H1 (cell line): Measurements from ENCODE around the gene DMGDH. TPM values are rescaled to one million over a fixed set of nuclear protein-coding genes. Genes with fewer than 3 reads are reported as not detected.

Experiments used
- CTCF ChIA-PET: fragments of 300-600 bp; sonication (Branson Sonifier 250); formaldehyde crosslinking; loops from one replicate; lab custom pipeline; 2021; ENCODE audit not compliant: partially characterized antibody; lab: Charles Lee
- POLR2A ChIA-PET: fragments of 300-600 bp; sonication (Branson Sonifier 250); formaldehyde crosslinking; loops from one replicate; lab custom pipeline; 2021; ENCODE audit warnings: inconsistent platforms; ENCODE audit not compliant: partially characterized antibody; lab: Charles Lee
- DNase-seq, 2 experiments: peaks; one replicate each; pipeline versions ENCODE4 v3.0.0 to v3.0.0-alpha.2; 2010 to 2022; ENCODE audit warnings: low spot score in 2 of 2, low read depth in 1 of 2, mixed read lengths in 1 of 2
- FAIRE-seq: peaks from 2 replicates; lab custom pipeline; 2011; peaks lifted over from hg19 to GRCh38; lab: Jason Lieb, UNC
- H2AFZ ChIP-seq: 2 replicates; pipeline ENCODE4 v1.8.1; 2012; ENCODE audit warnings: low read length, inconsistent platforms
- H2AK5ac ChIP-seq: 2 replicates; pipeline ENCODE4 v1.6.1; 2013; ENCODE audit warnings: low read depth, low read length
- H2BK120ac ChIP-seq: replicated peaks from 2 replicates; pipeline ENCODE3; 2013; ENCODE audit warnings: low read depth, low read length, inconsistent platforms
- H2BK12ac ChIP-seq: 2 replicates; pipeline ENCODE4 v1.6.1; 2013; ENCODE audit warnings: low read depth, low read length
- H2BK15ac ChIP-seq: 2 replicates; pipeline ENCODE4 v1.6.1; 2013; ENCODE audit warnings: low read length
- H2BK20ac ChIP-seq: 2 replicates; pipeline ENCODE4 v1.6.1; 2013; ENCODE audit warnings: low read length
- H2BK5ac ChIP-seq: 2 replicates; pipeline ENCODE4 v1.6.1; 2013; ENCODE audit warnings: low read depth, low read length
- H3K14ac ChIP-seq: 2 replicates; pipeline ENCODE4 v1.6.1; 2013; ENCODE audit warnings: inconsistent platforms; ENCODE audit not compliant: insufficient read length
- H3K18ac ChIP-seq: 2 replicates; pipeline ENCODE4 v1.6.1; 2013; ENCODE audit warnings: low read length; ENCODE audit errors: extremely low read depth
- H3K23ac ChIP-seq: 2 replicates; pipeline ENCODE4 v1.6.1; 2013; ENCODE audit warnings: inconsistent platforms; ENCODE audit not compliant: insufficient read length
- H3K23me2 ChIP-seq: 2 replicates; pipeline ENCODE4 v1.6.1; 2013; ENCODE audit warnings: low read depth, low read length
- H3K27ac ChIP-seq: 2 replicates; pipeline ENCODE4 v1.6.1; 2011; ENCODE audit warnings: low read depth, low read length, inconsistent platforms
- H3K27me3 ChIP-seq, 4 experiments: replicated peaks in 1 of 4; 1 replicate in 1 of 4; 2 replicates in 3 of 4; pipeline versions ENCODE4 v1.6.1 to v1.8.1; 2011 to 2013; ENCODE audit warnings: low read length in 3 of 4, mild to moderate bottlenecking in 3 of 4, inconsistent platforms in 2 of 4, mixed read lengths in 2 of 4, moderate library complexity in 1 of 4; ENCODE audit not compliant: control insufficient read depth in 3 of 4, insufficient read depth in 3 of 4; ENCODE audit errors: extremely low read depth in 1 of 4
- H3K36me3 ChIP-seq, 4 experiments: 2 replicates each; pipeline versions ENCODE4 v1.6.1 to v1.8.1; 2011 to 2013; ENCODE audit warnings: mild to moderate bottlenecking in 4 of 4, low read length in 3 of 4, moderate library complexity in 2 of 4, control low read depth in 1 of 4, inconsistent platforms in 1 of 4; ENCODE audit not compliant: insufficient read depth in 4 of 4, control insufficient read depth in 2 of 4
- H3K4ac ChIP-seq: replicated peaks from 2 replicates; pipeline ENCODE3; 2013; ENCODE audit warnings: low read length, low read depth, mixed read lengths, inconsistent platforms; ENCODE audit not compliant: insufficient read length
- H3K4me1 ChIP-seq, 4 experiments: replicated peaks in 1 of 4; 1 replicate in 1 of 4; 2 replicates in 3 of 4; pipeline versions ENCODE4 v1.6.1 to v1.8.1; 2011 to 2013; ENCODE audit warnings: low read length in 3 of 4, inconsistent platforms in 2 of 4, mixed read lengths in 1 of 4; ENCODE audit not compliant: insufficient read depth in 4 of 4, control insufficient read depth in 3 of 4
- H3K4me2 ChIP-seq, 2 experiments: 2 replicates each; pipeline versions ENCODE4 v1.6.1 to v1.8.1; 2011 to 2013; ENCODE audit warnings: low read depth in 2 of 2, low read length in 2 of 2, control low read depth in 1 of 2, inconsistent platforms in 1 of 2, mild to moderate bottlenecking in 1 of 2; ENCODE audit not compliant: insufficient read depth in 1 of 2
- H3K4me3 ChIP-seq, 4 experiments: fragments of 200-600, 300-600 bp in 1 of 4; sonication (generic), shearing (Covaris generic), sonication (Bioruptor Twin) in 1 of 4; 2 replicates each; pipeline versions ENCODE4 v1.5.1 to v1.8.1; 2011 to 2016; ENCODE audit warnings: low read length in 4 of 4, low read depth in 3 of 4, control low read depth in 2 of 4, inconsistent platforms in 2 of 4, mild to moderate bottlenecking in 2 of 4, mixed read lengths in 1 of 4, moderate library complexity in 1 of 4; ENCODE audit not compliant: insufficient read depth in 2 of 4; ENCODE audit errors: extremely low read depth in 1 of 4
- H3K56ac ChIP-seq: replicated peaks from 2 replicates; pipeline ENCODE3; 2013; ENCODE audit warnings: low read depth, mild to moderate bottlenecking, mixed read lengths, low read length, inconsistent platforms; ENCODE audit not compliant: insufficient read length
- H3K79me1 ChIP-seq: 2 replicates; pipeline ENCODE4 v1.6.1; 2013; ENCODE audit warnings: low read depth, low read length, control low read depth
- H3K79me2 ChIP-seq, 2 experiments: 2 replicates each; pipeline versions ENCODE4 v1.6.1 to v1.8.1; 2012 to 2013; ENCODE audit warnings: low read length in 2 of 2, mild to moderate bottlenecking in 2 of 2, inconsistent platforms in 1 of 2; ENCODE audit not compliant: insufficient read depth in 2 of 2, control insufficient read depth in 1 of 2
- H3K9ac ChIP-seq, 4 experiments: replicated peaks in 1 of 4; 1 replicate in 1 of 4; 2 replicates in 3 of 4; pipeline versions ENCODE4 v1.6.1 to v1.8.1; 2011 to 2013; ENCODE audit warnings: low read depth in 3 of 4, low read length in 3 of 4, control low read depth in 2 of 4, mild to moderate bottlenecking in 2 of 4, moderate library complexity in 2 of 4, inconsistent platforms in 1 of 4; ENCODE audit errors: extremely low read depth in 1 of 4
- H3K9me3 ChIP-seq, 2 experiments: 2 replicates each; pipeline versions ENCODE4 v1.6.1 to v1.8.1; 2012 to 2013; ENCODE audit warnings: mild to moderate bottlenecking in 2 of 2, moderate library complexity in 2 of 2, control low read depth in 1 of 2, inconsistent platforms in 1 of 2, low read depth in 1 of 2, low read length in 1 of 2, mixed read lengths in 1 of 2; ENCODE audit not compliant: insufficient read depth in 2 of 2
- H4K20me1 ChIP-seq, 2 experiments: replicated peaks in 1 of 2; 2 replicates each; pipeline versions ENCODE3 to v1.8.1; 2011 to 2013; ENCODE audit warnings: inconsistent platforms in 2 of 2, low read length in 2 of 2, mild to moderate bottlenecking in 1 of 2; ENCODE audit not compliant: insufficient read depth in 2 of 2, control insufficient read depth in 1 of 2
- H4K5ac ChIP-seq: 2 replicates; pipeline ENCODE4 v1.6.1; 2013; ENCODE audit warnings: low read length, low read depth, mixed read lengths, inconsistent platforms; ENCODE audit not compliant: insufficient read length
- H4K8ac ChIP-seq: 2 replicates; pipeline ENCODE4 v1.8.0; 2013; ENCODE audit warnings: mild to moderate bottlenecking, moderate library complexity, low read length, inconsistent platforms; ENCODE audit not compliant: insufficient read depth; ENCODE audit errors: extremely low read depth
- H4K91ac ChIP-seq: replicated peaks from 2 replicates; pipeline ENCODE3; 2013; ENCODE audit warnings: low read length, mixed read lengths, inconsistent platforms; ENCODE audit not compliant: insufficient read length
- GTF2F1 ChIP-seq: IDR thresholded peaks from 2 replicates; pipeline ENCODE4 v1.6.1; 2012; ENCODE audit warnings: low read depth, low read length, improper control_type of control experiment, borderline replicate concordance
- MAFK ChIP-seq: IDR thresholded peaks from 2 replicates; pipeline ENCODE4 v1.6.1; 2012; ENCODE audit warnings: low read depth, mild to moderate bottlenecking, improper control_type of control experiment, low read length
- MAX ChIP-seq: IDR thresholded peaks from 2 replicates; pipeline ENCODE4 v1.6.1; 2012; ENCODE audit warnings: inconsistent platforms
- NANOG ChIP-seq: IDR thresholded peaks from 2 replicates; pipeline ENCODE4 v1.6.1; 2011; ENCODE audit warnings: low read length, low read depth, mild to moderate bottlenecking, inconsistent platforms; ENCODE audit not compliant: insufficient read depth, poor library complexity, severe bottlenecking
- RAD21 ChIP-seq, 2 experiments: IDR thresholded peaks in 1 of 2; conservative IDR thresholded peaks in 1 of 2; 2 replicates each; pipeline ENCODE4 v1.6.1; 2011; ENCODE audit warnings: low read depth in 2 of 2, low read length in 2 of 2, improper control_type of control experiment in 1 of 2, inconsistent platforms in 1 of 2, mild to moderate bottlenecking in 1 of 2, moderate library complexity in 1 of 2
- RXRA ChIP-seq: IDR thresholded peaks from 2 replicates; pipeline ENCODE4 v1.6.1; 2011; ENCODE audit warnings: low read depth, mild to moderate bottlenecking, low read length, moderate library complexity; ENCODE audit not compliant: insufficient read depth
- SIRT6 ChIP-seq: IDR thresholded peaks from one replicate; pipeline ENCODE4 v1.7.1; 2012; ENCODE audit warnings: low read length, inconsistent platforms
- TCF12 ChIP-seq: IDR thresholded peaks from 2 replicates; pipeline ENCODE4 v1.6.1; 2011; ENCODE audit warnings: low read depth, mild to moderate bottlenecking, low read length
- USF2 ChIP-seq: IDR thresholded peaks from 2 replicates; pipeline ENCODE4 v1.6.1; 2011; ENCODE audit warnings: low read length, improper control_type of control experiment
- YY1 ChIP-seq: IDR thresholded peaks from 2 replicates; pipeline ENCODE4 v1.6.1; 2011; ENCODE audit warnings: low read depth, mild to moderate bottlenecking, low read length
- polyA plus RNA-seq, 7 experiments: library from polyadenylated mRNA; depleted of rRNA in 3 of 7; stranded (reverse) in 5 of 7; unstranded in 2 of 7; fragments of >200 nt in 5 of 7; fragments of 200-250 nt in 2 of 7; gene quantifications; 1 replicate in 5 of 7; 2 replicates in 1 of 7; 4 replicates in 1 of 7; pipeline versions ENCODE4 v1.2.1 to v1.2.3, GENCODE V29; 2011 to 2013; ENCODE audit warnings: missing spikeins in 2 of 7, mixed read lengths in 2 of 7
- total RNA-seq: library from RNA; stranded (reverse); fragmentation: NEBNext Ultra II Directional; extraction: Animal tissue kit (Norgen Biotek cat#: 25700); gene quantifications from 2 replicates; pipeline ENCODE4 v1.2.1, GENCODE V29; 2021

DMGDH gene
- total and polyA plus RNA-seq, 2 of the 8 experiments (the other 6 are each of a cell fraction or from before 2014, with no cell fraction given) = 0.15 TPM; not detected in 1

GRCh38 chr5:79048437-79048836, 21.0 kb downstream of the DMGDH start:
- H3K9me3 ChIP-seq = no peaks in the 10 kb centered on the region
- no peaks in the 10 kb centered on the region for H4K20me1 ChIP-seq
- no peak overlapping the region for H2BK20ac ChIP-seq
- H3K23me2 ChIP-seq = no peaks in the 10 kb centered on the region
- H3K18ac ChIP-seq = no peak overlapping the region
- no peak overlapping the region for H3K4ac ChIP-seq
- no peak overlapping the region for H3K56ac ChIP-seq
- H3K14ac ChIP-seq = no peak overlapping the region
- no peak overlapping the region for H3K9ac ChIP-seq
- POLR2A ChIA-PET = no interaction called here
- no peak overlapping the region for H4K5ac ChIP-seq
- H2AFZ ChIP-seq = no peak overlapping the region
- H3K27me3 ChIP-seq = no peaks in the 10 kb centered on the region
- H2BK5ac ChIP-seq = no peak overlapping the region
- no peak for DNase-seq
- H3K23ac ChIP-seq = no peak overlapping the region
- no peak overlapping the region for H2AK5ac ChIP-seq
- no peak overlapping the region for H2BK120ac ChIP-seq
- no peaks in the 10 kb centered on the region for H3K79me1 ChIP-seq
- H3K79me2 ChIP-seq = no peaks in the 10 kb centered on the region
- H3K4me2 ChIP-seq = no peak overlapping the region
- CTCF ChIA-PET = interaction anchor here (0.9 to 4.6 kb wide), 5 partner anchors 11 to 532 kb away, joined by 3 to 20 read pairs (median 4); no protein-coding TSS in a partner anchor
- no peak overlapping the region for H3K4me3 ChIP-seq
- no peak overlapping the region for H2BK15ac ChIP-seq
- H4K91ac ChIP-seq = no peak overlapping the region
- H3K36me3 ChIP-seq = no peaks in the 10 kb centered on the region
- H2BK12ac ChIP-seq = no peak overlapping the region
- no peak overlapping the region for H4K8ac ChIP-seq
- no peaks in the 10 kb centered on the region for H3K4me1 ChIP-seq
- TF ChIP-seq USF2 = no peak
- TF ChIP-seq SIRT6 = no peak
- no peak for TF ChIP-seq NANOG
- TF ChIP-seq RAD21 (IDR thresholded peaks at IDR 0.05 in 1 of 2, conservative IDR thresholded peaks at IDR 0.05 in 1 of 2; ENCODE audit: low read depth in 2 of 2, low read length in 2 of 2) = no peak
- no peak for TF ChIP-seq GTF2F1
- TF ChIP-seq YY1 = no peak
- TF ChIP-seq MAX = no peak
- no peak for TF ChIP-seq RXRA
- no peak for TF ChIP-seq MAFK
- TF ChIP-seq TCF12 = no peak
- TF ChIP-seq, all 59 proteins: peak for 0
- no peak for FAIRE-seq
- H3K27ac ChIP-seq = no peak overlapping the region
